Subcutaneous preadipocyte (primary cell): ENCODE data around the gene CDC25C. TPM values are rescaled to one million over a fixed set of nuclear protein-coding genes. Genes with fewer than 3 reads are reported as not detected.

Source experiments
- total RNA-seq: library from RNA; depleted of rRNA; stranded (reverse); fragments of >200 nt; gene quantifications from 2 replicates; pipeline ENCODE4 v1.2.3, GENCODE V29; 2012

Gene CDC25C
- 6.2 and 11.9 TPM in 2 replicates for total RNA-seq

DNA sequence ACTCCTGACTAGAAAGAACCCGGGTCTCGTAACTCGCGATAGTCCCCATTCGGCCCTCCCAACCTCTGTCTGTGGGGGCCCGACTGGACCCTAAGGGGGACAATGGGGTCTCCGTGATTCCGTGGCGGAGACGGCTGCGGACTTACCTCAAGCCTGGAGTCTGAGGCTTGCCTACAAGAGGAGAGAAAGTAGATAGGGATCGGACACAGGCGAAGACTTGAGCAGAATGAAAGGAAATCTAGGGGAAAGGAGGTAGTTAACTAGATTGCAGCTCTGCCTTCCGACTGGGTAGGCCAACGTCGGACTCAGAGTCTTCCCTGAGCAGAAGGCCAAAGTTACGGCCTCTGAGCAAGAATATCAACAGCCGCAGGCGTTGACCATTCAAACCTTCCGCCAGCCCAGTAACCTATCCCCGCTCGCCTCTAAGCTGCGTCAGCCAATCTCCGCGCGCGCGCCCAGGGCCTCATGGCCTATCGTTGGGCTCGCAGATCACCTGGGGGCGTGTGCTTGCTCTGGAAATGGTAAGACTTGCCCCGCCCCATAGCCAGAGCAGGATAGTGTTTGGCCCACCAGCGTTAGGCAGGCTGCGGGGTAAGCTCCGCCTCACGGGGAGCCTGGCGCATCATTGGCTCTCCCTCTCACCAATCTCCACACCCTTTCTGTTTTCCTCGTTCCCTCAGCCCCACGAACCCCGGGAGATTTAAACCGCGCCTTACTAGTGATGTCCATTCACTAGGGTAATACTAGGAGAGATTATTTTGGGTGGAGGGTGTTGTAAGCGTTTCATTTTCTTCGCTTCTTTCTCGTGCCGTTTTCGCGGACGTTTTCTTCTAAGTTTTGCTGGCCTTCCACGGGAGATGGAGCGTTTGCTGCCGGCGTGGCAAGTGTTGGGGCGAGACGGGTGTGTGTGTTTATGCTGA lies at the start of gene CDC25C:
CDC25C (minus strand) TSS at position 356 of the 920 bp plus-strand sequence. CDS start 624 bp downstream, outside the sequence.

DNA sequence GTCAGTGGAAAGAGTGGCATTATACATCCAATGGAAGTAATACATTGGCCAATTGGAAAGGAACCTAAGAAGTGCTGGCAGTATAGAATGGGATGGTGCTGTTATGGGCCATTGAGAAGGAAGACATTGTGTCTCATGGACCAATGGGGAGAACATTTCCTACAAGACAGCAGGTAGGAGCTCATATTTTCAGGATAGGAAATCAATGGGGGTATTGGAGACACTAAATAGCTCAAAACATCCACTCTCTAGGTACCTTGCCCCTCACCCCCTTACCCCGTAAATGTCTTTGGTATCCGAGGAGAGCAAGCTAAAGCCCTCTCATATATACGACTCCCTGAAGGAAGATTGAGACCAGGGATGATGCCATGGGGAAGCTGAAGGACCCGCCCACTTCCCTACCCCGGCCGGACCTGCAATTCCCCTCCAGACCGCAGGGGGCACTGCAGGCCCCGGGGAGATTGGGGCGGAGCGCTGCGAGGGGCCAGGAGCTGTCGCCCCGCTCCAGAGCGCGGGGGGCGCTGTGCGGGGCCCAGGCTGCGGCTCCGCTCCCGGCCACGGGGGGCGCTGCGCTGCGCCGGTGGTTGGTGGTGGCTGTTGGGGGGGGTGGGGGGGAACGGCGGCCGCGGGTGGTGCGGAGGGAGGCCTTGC lies 20.6 kb upstream of the CDC25C start, which contains the start of gene KDM3B:
KDM3B (plus strand) TSS at position 615 of the 651 bp plus-strand sequence. CDS start 111 bp downstream, outside the sequence.

DNA sequence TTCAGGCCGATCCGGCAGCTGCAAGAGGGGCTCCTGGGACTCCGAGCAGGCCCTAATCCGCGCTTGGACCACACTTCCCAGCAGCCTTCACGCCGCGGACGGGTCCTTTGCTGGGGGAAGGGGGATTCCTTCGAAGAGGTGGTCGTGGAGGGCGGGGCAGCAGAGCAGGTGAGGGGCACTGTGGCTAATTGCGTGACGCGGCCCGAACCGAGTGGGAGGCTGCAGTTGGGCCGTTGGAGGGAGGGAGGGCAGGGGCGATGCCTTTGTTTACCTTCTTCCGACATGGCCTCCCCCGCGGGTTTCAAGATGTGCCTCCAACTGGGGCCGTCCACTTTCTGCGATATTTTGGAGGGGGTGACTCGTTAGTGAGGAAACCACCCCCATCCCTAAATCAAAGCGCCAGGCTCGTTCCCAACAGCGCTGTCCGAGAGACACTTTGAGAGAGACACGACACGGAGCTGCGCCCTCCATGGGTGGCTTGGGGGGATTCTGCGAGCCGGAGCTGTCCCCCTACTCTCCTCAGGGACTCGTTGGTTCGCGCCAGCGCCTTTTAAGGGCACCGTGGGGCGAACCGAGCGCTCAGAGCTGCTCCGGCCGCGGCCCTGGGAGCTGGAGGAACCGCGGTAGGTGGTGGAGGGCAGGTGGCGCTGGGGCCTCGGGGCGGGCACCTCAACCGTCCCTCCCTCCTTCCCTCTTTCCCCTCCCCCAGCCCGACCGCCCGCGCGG lies 6.2 kb upstream of the CDC25C start, which contains the start of gene FAM53C:
FAM53C (plus strand) TSS at position 582 of the 726 bp plus-strand sequence. CDS start 3,070 bp downstream, outside the sequence.

DNA sequence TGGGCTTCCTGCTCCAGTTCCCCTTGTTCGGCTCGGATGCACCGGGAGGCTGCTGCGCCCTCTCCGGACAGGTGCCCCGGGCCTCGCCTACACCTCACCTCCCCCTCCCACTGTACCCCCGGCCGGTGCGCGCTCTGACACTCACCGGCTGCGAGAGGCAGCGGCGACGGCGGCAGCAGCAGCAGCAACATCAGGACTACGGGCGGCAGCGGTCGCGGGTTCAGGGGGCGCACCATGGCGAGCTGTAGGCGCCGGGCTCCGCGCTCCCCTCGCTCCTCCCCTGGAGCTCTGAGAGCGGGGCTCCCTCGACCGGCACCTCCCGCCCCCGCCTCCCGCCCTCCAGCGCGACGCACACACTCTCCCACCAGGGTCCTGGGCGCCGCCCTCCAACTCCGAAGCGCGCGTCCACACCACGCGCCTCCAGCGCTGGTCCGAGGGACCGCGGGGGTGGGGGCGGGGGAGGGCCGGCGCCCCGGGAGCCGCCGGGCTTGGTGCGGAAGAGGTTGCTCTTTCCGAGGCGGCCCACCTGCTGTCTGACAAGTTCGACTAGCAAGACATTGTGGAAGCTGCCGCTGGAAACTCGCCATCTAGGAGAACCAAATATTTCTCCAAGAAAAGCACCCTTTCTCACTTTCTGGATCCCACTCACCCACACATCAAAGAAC lies 57.3 kb downstream of the CDC25C start, which contains the start of gene GFRA3:
GFRA3 (minus strand) TSS at position 433 of the 665 bp plus-strand sequence; CDS start at position 236, 197 bp downstream.

Other genes with a start within 250 kb of the CDC25C start
- not detected in 2 replicates for gene WNT8A, start 247.8 kb downstream of the CDC25C start, total RNA-seq
- 1.2 and 3.3 TPM in 2 replicates for gene NME5, start 192.4 kb downstream of the CDC25C start, total RNA-seq
- gene BRD8, start 153.2 kb downstream of the CDC25C start, total RNA-seq, result 39.7 and 45.7 TPM in 2 replicates
- gene KIF20A, start 152.7 kb downstream of the CDC25C start, total RNA-seq, result 57.1 and 63.9 TPM in 2 replicates
- 21.7 and 28.3 TPM in 2 replicates for gene CDC23, start 118.5 kb downstream of the CDC25C start, total RNA-seq
- gene GFRA3, start 57.2 kb downstream of the CDC25C start, total RNA-seq, result under 0.01 TPM in 1 of 2 replicates, not detected in the other
- 30.1 and 33.2 TPM in 2 replicates for gene FAM53C, start 6.5 kb upstream of the CDC25C start, total RNA-seq
- gene KDM3B, start 20.9 kb upstream of the CDC25C start, total RNA-seq, result 36.0 and 49.7 TPM in 2 replicates
- 2.2 and 4.8 TPM in 2 replicates for gene REEP2, start 107.3 kb upstream of the CDC25C start, total RNA-seq
- 0.73 and 2.3 TPM in 2 replicates for gene EGR1, start 133.7 kb upstream of the CDC25C start, total RNA-seq
- gene ETF1, start 211.4 kb upstream of the CDC25C start, total RNA-seq, result 128 and 160 TPM in 2 replicates
- 262 and 396 TPM in 2 replicates for gene HSPA9, start 243.6 kb upstream of the CDC25C start, total RNA-seq